ENCODE measurements around the gene JUNB.

GRCh38 chr19:12794196-12794941 is 3.1 kb downstream of the JUNB start:
- TF ChIP-seq CTCF (IDR thresholded peaks at IDR 0.05; ENCODE audit: low read length) = no peak
- TF ChIP-seq EZH2 (optimal IDR thresholded peaks at IDR 0.05; ENCODE audit: low read depth, low read length) = no peak
